NCI-H128 (cell line): ENCODE data around the gene AMHR2.
"Not testable (repeated sequence)": the region's sequence is repeated elsewhere in the genome, so short reads cannot be mapped to it uniquely, and the experiment has no call there.

Source experiments
- DNase-seq: peaks from one replicate; lab custom pipeline; 2025; ENCODE audit not compliant: unreplicated experiment; lab: John Stamatoyannopoulos, UW

Gene AMHR2

GRCh38 chr12:53414756-53415417 is 8.8 kb upstream of the AMHR2 start:
- no peak for DNase-seq

GRCh38 chr12:53415752-53416389 is 7.8 kb upstream of the AMHR2 start:
- not testable (repeated sequence) for DNase-seq

DNA sequence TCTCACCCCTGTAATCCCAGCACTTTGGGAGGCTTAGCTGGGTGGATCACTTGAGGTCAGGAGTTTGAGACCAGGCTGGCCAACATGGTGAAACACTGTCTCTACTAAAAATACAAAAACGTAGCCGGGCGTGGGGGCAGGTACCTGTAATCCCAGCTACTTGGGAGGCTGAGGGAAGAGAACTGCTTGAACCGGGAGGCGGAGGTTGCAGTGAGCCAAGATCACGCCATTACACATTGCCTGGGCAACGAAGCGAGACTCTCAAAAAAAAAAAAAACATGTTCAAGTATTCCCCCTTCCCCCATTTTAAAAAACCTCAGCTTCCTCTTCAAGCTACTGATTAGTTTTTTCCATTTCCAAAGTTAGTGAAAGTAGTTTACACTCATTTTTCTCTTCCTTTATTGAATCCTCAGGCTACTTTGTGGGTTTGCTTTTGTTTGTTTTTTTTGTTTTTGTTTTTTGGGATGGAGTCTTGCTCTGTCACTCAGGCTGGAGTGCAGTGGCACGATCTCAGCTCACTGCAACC is 6.3 kb upstream of the AMHR2 start:
- DNase-seq: not testable (repeated sequence)

GRCh38 chr12:53418221-53418620 is 5.4 kb upstream of the AMHR2 start:
- DNase-seq: no peak

DNA sequence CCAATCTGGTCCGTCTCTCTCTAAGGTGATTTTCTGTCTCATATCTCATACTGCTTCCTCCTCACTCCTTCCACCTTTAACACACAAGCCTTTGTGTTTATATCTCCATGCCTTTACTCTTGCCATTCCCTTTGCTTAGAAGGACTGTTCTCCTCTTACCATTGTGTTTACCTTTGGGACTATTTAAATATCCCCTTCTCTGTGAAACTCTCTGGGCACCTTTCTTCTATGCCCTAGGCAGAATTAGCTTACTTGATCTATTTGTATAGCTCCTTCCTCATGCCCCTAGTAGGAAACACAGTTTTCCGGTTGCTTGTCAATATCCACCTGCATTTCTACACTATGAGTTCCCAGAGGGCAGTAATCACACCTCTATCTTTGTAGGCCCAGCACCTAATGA is 3.9 kb upstream of the AMHR2 start:
- DNase-seq: no peak

GRCh38 chr12:53422247-53422646 is 1.4 kb upstream of the AMHR2 start:
- not testable (repeated sequence) for DNase-seq

DNA sequence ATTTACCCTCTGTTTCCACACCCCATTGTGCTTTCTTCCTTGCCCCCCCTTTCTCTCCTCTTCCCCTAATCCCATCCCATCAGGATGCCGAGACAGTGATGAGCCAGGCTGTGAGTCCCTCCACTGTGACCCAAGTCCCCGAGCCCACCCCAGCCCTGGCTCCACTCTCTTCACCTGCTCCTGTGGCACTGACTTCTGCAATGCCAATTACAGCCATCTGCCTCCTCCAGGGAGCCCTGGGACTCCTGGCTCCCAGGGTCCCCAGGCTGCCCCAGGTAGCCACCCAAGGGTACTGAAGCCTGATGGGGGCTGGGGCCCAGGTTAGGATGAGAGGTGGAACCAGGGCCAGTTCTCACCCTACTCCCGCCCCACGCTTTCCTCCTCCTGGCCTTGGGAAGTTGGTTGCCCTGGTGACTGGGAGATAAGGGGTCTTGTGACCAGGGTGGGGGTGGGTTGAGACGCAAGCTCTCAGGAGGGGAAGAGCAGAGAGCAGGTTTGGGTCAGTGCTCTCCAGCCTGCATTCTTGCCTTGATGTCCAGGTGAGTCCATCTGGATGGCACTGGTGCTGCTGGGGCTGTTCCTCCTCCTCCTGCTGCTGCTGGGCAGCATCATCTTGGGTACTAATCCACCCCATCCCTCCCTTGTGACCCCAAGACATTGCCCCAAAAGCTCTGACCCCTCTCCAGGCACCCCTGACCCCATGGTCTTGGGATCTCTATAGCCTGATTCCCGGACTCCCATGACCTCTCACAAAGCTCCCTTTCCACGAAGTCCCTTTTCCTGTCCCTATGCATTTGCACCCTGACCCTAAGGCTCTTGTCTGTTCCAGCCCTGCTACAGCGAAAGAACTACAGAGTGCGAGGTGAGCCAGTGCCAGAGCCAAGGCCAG is 1.2 kb downstream of the AMHR2 start:
- DNase-seq: no peak

GRCh38 chr12:53425515-53426150 is 2.0 kb downstream of the AMHR2 start:
- DNase-seq: no peak

DNA sequence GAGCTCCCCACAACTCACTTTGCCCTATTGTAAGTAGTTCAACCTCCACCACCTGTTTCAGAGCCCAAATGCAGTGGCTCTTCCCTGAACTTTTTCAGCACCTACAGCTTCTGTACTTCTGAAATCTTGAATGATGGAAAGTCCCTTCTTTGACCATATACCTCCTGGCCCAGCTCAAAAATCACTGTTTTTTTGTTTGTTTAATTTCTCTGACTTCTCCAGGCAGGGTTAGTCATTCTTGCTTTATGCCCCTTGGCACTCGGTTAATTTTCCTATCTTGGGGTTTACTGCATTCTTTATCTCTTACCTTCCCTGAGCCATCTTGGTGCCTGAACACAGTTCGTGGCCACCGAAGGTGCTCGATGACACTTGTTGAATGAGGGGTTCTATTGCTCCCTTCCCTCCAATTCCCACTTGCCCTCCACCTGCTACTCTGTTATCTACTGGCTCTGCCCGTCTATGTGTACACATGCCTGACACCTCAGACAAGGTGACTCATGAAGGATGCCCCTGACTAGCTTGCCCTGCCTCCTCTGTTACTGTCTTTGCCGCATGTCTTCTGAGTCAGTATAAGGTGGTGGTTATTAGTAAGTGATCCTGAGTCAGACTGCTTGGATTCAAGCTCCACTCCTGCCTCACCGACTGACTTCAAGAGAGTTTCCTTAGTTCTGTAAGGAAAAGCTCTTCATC is 4.4 kb downstream of the AMHR2 start:
- DNase-seq: no peak

DNA sequence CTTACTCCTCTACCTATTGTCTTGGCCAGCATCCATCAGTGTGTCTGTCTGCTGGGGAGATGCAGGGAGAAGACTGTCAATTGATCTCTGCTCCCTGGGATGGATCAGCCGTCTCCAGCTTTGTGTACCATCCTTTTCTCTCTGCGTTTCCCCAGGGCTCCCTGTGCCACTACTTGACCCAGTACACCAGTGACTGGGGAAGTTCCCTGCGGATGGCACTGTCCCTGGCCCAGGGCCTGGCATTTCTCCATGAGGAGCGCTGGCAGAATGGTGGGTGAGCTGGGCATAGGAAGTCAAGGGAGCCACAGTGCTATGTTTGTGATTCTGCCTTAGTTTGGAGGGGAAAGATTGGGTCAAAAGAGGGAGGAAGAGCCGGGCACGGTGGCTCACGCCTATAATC is 5.1 kb downstream of the AMHR2 start:
- no peak for DNase-seq

DNA sequence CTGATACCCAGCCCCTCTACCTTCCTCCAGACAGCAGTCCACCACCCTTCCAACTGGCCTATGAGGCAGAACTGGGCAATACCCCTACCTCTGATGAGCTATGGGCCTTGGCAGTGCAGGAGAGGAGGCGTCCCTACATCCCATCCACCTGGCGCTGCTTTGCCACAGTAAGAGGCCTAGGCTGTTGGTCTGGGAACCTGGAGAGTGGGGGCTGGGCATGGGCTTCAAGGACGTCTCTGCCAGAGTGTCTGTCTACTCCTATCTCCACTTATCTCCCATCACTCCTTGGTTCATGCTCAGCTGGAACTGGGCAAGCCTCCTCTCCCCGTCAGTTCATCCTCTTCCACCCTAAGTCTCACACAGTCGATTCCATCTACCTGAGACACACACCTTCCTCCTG is 6.5 kb downstream of the AMHR2 start:
- DNase-seq: no peak

DNA sequence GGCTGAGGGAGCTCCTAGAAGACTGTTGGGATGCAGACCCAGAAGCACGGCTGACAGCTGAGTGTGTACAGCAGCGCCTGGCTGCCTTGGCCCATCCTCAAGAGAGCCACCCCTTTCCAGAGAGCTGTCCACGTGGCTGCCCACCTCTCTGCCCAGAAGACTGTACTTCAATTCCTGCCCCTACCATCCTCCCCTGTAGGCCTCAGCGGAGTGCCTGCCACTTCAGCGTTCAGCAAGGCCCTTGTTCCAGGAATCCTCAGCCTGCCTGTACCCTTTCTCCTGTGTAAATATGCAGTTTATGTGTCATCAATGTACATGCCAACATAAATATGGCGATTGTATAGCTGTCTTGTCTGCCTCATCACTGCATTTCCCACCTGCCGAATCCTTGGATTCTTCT is 7.5 kb downstream of the AMHR2 start:
- DNase-seq: no peak

- not testable (repeated sequence) for DNase-seq
Observed at GRCh38 chr12:53435326-53435725, 11.7 kb downstream of the AMHR2 start.

- DNase-seq: not testable (repeated sequence)
Observed at GRCh38 chr12:53439582-53439981, 15.9 kb downstream of the AMHR2 start.

DNA sequence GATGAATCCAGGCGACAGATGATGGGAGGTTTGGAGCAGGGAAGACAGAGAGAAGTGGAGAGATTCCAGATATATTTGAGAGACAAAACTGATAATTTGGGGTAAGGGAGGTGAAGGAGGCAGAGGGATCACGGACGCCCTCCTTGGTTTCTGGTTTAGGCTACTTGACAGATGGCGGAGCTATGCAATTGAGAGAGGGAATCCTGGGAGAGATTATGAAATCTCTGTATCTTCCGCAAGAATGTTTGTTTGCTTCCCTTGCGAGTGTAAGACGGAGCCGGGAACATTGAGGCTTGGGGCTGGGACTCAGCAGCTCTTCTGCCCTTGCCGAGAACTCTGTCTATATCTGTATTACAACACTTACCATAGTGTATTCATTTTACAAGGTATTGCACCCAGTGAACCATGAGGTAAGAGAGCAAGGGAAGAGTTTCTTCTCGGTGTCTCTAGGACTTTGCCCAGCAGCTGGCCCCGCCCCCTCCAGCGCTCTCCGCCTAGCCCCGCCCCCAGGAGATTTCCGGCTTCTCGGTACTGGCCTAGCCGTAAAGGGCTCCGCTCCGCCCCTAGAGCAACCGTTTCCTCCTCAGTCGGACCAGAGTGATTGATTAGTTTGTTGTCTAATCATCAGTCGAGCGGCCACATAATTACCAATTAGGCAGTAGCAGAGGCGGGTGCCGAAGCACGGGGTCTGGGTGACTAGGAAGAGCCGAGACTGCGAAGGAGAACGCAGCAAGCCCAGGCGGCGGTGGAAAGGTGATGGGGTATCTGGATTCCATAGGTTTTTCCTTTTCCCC is 17.6 kb downstream of the AMHR2 start, which contains the start of gene PRR13:
PRR13 (plus strand) TSS at position 695 of the 794 bp plus-strand sequence. CDS start 981 bp downstream, outside the sequence.
- peak; percentile 95 for DNase-seq

DNA sequence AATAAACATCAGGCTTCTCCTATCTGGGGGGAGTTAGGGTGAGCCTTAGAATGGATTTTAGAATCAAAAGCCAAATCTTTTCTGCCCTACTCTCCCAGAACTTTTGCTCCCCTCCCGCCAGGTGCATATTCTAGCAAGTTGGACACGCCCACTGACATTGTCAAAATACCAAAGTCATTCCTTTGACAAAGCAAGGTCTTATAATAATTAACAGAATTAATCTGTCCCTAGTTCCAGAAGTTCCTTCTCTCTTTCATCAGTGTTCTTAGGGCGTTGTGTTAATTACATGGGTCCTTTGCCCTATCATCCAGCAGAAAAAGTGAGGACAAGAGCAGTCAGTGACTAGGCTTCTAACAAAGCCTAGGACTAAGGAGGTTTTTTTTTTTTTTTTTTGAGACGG is 20.3 kb downstream of the AMHR2 start:
- DNase-seq: no peak

- DNase-seq: not testable (repeated sequence)
Observed at GRCh38 chr12:53444593-53445325, 21.1 kb downstream of the AMHR2 start.

DNA sequence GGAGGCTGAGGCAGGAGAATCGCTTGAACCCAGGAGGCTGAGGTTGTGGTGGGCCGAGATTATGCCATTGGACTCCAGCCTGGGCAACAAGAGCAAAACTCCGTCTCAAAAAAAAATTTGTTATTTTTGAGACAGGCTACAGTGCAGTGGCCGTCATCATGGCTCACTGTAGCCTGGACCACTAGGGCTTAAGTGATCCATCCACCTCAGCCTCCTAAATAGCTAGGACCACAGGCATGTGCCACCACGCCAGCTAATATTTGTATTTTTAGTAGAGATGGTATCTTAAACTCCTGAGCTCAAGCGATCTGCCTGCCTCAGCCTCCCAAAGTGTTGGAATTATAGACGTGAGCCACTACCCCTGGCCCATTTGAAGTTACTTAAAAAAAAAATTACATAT is 27.3 kb downstream of the AMHR2 start:
- DNase-seq: no peak

DNA sequence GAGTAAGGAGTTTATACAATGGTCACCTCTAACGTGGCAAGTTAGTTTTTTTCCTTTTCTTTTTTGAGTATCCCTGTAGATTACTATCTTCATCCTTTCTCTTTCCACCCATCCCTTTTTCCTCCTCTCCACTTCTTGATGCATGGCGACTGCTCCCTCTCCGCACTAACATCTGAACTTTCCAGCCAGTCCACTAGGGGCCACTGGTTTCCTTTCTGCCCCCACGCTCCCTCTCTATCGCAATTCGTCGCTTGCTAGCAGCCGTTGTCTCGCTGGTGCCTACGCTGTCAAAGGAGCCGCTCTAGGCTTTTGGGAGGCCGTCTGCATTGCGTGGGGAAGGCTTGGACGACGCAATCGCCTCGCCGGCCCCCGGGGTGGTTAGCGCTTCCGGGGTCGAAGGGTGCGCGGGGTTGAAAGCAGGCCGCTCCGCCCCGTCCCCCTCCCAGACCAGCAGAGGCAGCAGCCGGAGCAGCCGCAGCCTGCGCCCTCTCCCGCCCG is 28.1 kb downstream of the AMHR2 start, which contains the start of gene PCBP2:
PCBP2 (plus strand) TSS at position 442 of the 498 bp plus-strand sequence. CDS start 2,699 bp downstream, outside the sequence.
- peak; percentile 98 for DNase-seq
